ENCODE measurements around the gene CENPVL1. TPM values are rescaled to one million over a fixed set of nuclear protein-coding genes. Genes with fewer than 3 reads are reported as not detected.
"Not testable (repeated sequence)": the region's sequence is repeated elsewhere in the genome, so short reads cannot be mapped to it uniquely, and the experiment has no call there.

CENPVL1 gene
- total RNA-seq: 1 to 10 TPM in 1 of 2 donors, not detected in 1; 3.0 TPM

DNA sequence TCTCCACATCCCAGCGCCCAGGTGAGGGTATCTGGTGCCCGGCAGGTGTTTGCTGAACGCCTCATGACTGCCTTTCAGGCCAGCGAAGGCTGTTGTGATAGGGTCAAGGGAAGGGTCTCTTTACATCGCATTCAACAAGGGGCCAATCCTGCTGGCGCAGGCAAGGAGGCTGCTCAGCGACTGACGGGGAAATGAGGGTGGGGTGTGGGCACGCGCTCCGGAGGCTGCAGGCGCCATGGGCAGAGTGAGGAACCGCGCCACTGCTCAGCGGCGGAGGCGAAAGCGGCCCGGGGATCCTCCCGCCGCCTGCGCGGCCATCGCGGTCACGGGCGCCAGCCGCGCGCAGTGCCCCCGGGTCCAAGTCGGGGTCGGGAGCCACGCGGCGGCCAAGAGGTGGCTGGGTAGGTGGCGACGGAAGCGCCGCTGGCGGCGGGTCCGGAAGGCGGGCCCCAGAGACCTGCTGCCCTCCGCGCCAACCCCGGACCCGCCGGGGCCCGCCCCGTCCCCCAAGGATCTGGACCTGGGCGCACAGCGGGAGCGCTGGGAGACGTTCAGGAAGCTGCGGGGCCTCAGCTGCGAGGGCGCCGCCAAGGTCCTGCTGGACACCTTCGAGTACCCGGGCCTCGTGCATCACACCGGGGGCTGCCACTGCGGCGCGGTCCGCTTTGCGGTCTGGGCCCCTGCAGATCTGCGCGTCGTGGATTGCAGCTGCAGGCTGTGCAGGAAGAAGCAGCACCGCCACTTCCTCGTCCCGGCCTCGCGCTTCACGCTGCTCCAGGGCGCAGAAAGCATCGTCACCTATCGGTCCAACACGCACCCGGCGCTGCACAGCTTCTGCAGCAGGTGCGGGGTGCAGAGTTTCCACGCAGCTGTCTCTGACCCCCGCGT is at the start of gene CENPVL1:
CENPVL1 (plus strand) TSS at position 236 of the 888 bp plus-strand sequence; CDS start at position 236, 0 bp downstream.
- intact Hi-C loops (cut with DNase I); DNase-seq (ENCODE audit: low spot score): not testable (repeated sequence)
- no CpG with 5 or more reads among the region's 87 CpGs for WGBS

DNA sequence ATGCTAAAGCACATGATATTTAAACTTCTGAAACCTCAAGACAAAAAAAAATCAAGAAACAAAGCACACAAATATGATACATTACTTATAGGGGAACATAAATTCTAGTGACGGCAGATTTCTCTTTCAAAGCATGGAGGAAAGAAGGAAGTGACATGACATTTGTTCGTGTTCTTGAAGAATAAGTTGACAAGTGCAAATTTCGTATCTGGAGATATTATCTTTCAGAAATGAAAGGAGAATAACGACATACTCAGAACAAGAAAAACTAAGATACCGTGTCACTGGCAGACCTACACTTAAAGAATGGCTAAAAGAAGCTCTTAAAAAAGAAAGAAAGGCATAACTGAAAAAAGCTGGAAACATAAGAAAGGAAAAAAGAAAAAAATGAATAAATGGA is 44.3 kb upstream of the CENPVL1 start:
- Histone ChIP-seq H3K27me3 (replicated peaks; ENCODE audit: insufficient read depth) (no peaks in the 10 kb centered on the region), H3K9me3 (no peaks in the 10 kb centered on the region), H3K36me3 (no peaks in the 10 kb centered on the region), H3K4me3 (no peak overlapping the region), H3K4me1 (replicated peaks) (no peaks in the 10 kb centered on the region), H3K27ac (no peak overlapping the region)
- WGBS: 23% methylated on average over 5 of the region's 5 CpGs
- DNase-seq (ENCODE audit: low spot score): no peak
- no peak for TF ChIP-seq POLR2A (IDR thresholded peaks at IDR 0.05)
- TF ChIP-seq, protein P1, sequence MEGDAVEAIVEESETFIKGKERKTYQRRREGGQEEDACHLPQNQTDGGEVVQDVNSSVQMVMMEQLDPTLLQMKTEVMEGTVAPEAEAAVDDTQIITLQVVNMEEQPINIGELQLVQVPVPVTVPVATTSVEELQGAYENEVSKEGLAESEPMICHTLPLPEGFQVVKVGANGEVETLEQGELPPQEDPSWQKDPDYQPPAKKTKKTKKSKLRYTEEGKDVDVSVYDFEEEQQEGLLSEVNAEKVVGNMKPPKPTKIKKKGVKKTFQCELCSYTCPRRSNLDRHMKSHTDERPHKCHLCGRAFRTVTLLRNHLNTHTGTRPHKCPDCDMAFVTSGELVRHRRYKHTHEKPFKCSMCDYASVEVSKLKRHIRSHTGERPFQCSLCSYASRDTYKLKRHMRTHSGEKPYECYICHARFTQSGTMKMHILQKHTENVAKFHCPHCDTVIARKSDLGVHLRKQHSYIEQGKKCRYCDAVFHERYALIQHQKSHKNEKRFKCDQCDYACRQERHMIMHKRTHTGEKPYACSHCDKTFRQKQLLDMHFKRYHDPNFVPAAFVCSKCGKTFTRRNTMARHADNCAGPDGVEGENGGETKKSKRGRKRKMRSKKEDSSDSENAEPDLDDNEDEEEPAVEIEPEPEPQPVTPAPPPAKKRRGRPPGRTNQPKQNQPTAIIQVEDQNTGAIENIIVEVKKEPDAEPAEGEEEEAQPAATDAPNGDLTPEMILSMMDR (IDR thresholded peaks at IDR 0.05): no peak
- no peak for TF ChIP-seq POLR2AphosphoS5 (IDR thresholded peaks at IDR 0.05)
- intact Hi-C loops (cut with DNase I): no loop called here

More for the DNA sequence above, at the start of gene CENPVL1:
- not testable (repeated sequence) for H3K27me3 ChIP-seq (replicated peaks; ENCODE audit: insufficient read depth); H3K4me1 ChIP-seq (replicated peaks); H3K4me3 ChIP-seq; H3K27ac ChIP-seq; H3K36me3 ChIP-seq; H3K9me3 ChIP-seq

DNA sequence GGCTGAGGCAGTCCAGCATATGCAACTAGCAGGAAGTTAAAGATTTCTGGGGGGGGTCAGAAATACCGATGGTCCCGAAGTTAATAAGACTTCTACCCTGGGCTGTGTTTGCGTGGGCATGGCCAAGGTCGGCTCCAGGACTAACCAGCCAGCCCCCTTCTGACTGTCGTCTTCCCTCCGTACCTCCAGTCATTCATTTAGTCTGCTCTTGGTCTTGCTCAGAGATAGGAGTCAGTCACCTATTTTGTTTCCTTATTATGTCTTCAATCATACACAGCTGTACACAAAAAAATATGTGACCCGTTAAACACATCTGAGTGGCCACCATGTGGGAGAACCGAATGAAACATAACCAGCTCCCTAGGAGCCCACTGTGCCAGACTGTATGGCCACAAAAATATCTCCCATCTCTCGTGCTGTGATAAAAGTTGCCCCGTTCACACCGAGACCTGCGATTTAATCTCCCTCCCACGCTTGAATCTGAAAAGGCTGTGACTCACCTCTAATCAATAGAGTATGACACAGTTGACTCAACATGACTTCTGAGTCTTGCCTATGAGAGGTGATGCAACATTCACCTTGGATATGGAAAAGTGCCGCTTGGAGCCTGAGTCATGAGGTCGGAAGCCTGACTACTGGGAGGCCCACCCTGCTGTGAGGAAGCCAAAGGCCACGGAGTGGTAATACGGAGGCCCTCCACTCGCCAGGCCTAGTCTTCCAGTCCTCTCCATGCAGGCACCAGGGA is 30.5 kb upstream of the CENPVL1 start:
- no CpG with 5 or more reads among the region's 18 CpGs for WGBS
- DNase-seq (ENCODE audit: low spot score): not testable (repeated sequence)

DNA sequence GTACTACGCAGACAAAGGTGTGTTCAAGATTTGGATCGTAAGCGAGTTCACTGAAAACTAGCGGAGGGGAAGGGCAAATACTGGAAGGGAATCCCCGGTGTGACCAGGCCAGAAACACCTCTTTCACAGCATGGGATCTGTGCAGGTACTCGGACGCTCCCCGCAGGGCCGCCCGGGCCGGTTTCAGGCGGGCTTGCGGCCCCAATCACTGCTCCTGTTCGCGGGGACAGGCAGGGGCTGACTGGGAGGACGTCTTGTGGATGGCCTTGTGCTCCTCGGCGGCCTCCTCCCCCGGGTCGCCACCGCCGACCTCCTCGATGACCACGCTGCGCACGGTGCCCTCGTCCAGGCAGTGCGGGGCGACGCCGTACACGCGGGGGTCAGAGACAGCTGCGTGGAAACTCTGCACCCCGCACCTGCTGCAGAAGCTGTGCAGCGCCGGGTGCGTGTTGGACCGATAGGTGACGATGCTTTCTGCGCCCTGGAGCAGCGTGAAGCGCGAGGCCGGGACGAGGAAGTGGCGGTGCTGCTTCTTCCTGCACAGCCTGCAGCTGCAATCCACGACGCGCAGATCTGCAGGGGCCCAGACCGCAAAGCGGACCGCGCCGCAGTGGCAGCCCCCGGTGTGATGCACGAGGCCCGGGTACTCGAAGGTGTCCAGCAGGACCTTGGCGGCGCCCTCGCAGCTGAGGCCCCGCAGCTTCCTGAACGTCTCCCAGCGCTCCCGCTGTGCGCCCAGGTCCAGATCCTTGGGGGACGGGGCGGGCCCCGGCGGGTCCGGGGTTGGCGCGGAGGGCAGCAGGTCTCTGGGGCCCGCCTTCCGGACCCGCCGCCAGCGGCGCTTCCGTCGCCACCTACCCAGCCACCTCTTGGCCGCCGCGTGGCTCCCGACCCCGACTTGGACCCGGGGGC is 28.2 kb upstream of the CENPVL1 start:
- DNase-seq (ENCODE audit: low spot score); intact Hi-C loops (cut with DNase I); H3K4me1 ChIP-seq (replicated peaks); H3K36me3 ChIP-seq; H3K4me3 ChIP-seq; H3K27ac ChIP-seq; H3K27me3 ChIP-seq (replicated peaks; ENCODE audit: insufficient read depth); H3K9me3 ChIP-seq: not testable (repeated sequence)
- no CpG with 5 or more reads among the region's 88 CpGs for WGBS

More for the DNA sequence above, 30.5 kb upstream of the CENPVL1 start:
- H3K27me3 ChIP-seq (replicated peaks; ENCODE audit: insufficient read depth); H3K36me3 ChIP-seq; intact Hi-C loops (cut with DNase I); H3K27ac ChIP-seq; H3K9me3 ChIP-seq; H3K4me1 ChIP-seq (replicated peaks); H3K4me3 ChIP-seq: not testable (repeated sequence)

DNA sequence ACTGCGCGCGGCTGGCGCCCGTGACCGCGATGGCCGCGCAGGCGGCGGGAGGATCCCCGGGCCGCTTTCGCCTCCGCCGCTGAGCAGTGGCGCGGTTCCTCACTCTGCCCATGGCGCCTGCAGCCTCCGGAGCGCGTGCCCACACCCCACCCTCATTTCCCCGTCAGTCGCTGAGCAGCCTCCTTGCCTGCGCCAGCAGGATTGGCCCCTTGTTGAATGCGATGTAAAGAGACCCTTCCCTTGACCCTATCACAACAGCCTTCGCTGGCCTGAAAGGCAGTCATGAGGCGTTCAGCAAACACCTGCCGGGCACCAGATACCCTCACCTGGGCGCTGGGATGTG is 27.6 kb upstream of the CENPVL1 start, which contains the start of gene CENPVL2:
CENPVL2 (minus strand) TSS at position 112 of the 343 bp plus-strand sequence; CDS start at position 112, 0 bp downstream.
- intact Hi-C loops (cut with DNase I); H3K27me3 ChIP-seq (replicated peaks; ENCODE audit: insufficient read depth); H3K4me3 ChIP-seq; H3K36me3 ChIP-seq; H3K27ac ChIP-seq; H3K4me1 ChIP-seq (replicated peaks); DNase-seq (ENCODE audit: low spot score); H3K9me3 ChIP-seq: not testable (repeated sequence)
- WGBS: no CpG with 5 or more reads among the region's 30 CpGs

DNA sequence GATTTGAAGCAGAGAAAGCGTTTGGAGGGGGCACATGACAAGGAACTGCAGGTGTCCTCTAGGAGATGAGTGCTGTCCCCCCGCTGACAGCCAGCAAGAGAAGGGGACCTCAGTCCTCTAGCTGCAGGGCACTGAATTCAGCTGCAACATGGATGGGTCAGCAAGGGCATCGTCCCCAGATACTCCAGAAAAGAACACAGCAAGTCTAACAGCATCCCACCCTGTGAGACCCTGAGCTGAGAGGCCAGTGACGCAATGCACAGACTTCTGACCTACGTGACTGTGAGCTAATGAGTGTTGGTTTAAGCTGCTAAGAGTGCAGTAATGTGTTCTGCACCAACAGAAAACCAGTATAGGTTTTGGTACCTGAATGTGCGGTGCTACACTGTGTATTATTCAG is 16.1 kb upstream of the CENPVL1 start:
- DNase-seq (ENCODE audit: low spot score): no peak
- no peak overlapping the region for H3K27ac ChIP-seq
- H3K27me3 ChIP-seq (replicated peaks; ENCODE audit: insufficient read depth): no peaks in the 10 kb centered on the region
- H3K36me3 ChIP-seq: no peaks in the 10 kb centered on the region
- no peak for TF ChIP-seq POLR2AphosphoS5 (IDR thresholded peaks at IDR 0.05)
- TF ChIP-seq POLR2A (IDR thresholded peaks at IDR 0.05): no peak
- TF ChIP-seq, protein P1 (IDR thresholded peaks at IDR 0.05): no peak
- WGBS: 78% methylated on average over 5 of the region's 6 CpGs
- no peaks in the 10 kb centered on the region for H3K9me3 ChIP-seq
- no peak overlapping the region for H3K4me3 ChIP-seq
- intact Hi-C loops (cut with DNase I): no loop called here
- H3K4me1 ChIP-seq (replicated peaks): no peaks in the 10 kb centered on the region

All from prostate gland (tissue), 2 donors.